OCI-LY7 (cell line): Measurements from ENCODE around the gene BRIP1. TPM values are rescaled to one million over a fixed set of nuclear protein-coding genes. Genes with fewer than 3 reads are reported as not detected.

Experiments used
- BruUV-seq: library from RNA; stranded (reverse); fragments of 400-500 nt; replicated peaks from 2 replicates; lab custom pipeline; 2021; lab: Mats Ljungman, UMichigan
- CTCF ChIA-PET: fragments of 300-600 bp; sonication (Branson Sonifier 250); formaldehyde crosslinking; loops from one replicate; lab custom pipeline; 2022; ENCODE audit warnings: antibody characterized with exemption; ENCODE audit not compliant: unreplicated experiment; lab: Charles Lee
- POLR2A ChIA-PET: fragments of 300-600 bp; sonication (Branson Sonifier 250); formaldehyde crosslinking; loops from one replicate; lab custom pipeline; 2022; ENCODE audit warnings: antibody characterized with exemption; lab: Charles Lee
- DNase-seq: peaks from one replicate; pipeline ENCODE4 v3.0.0-alpha.2; 2015; ENCODE audit warnings: low spot score
- H2AFZ ChIP-seq: fragments of 200-600 bp; sonication (generic), shearing (Covaris generic); 2 replicates; pipeline ENCODE4 v1.6.1; 2014; ENCODE audit warnings: mild to moderate bottlenecking, antibody characterized with exemption, low read length, moderate library complexity
- H3K27ac ChIP-seq: fragments of 200-600 bp; sonication (generic); 2 replicates; pipeline ENCODE4 v1.5.1; 2014; ENCODE audit warnings: mixed run types, low read depth, mild to moderate bottlenecking, moderate library complexity, low read length, inconsistent platforms; ENCODE audit not compliant: poor library complexity, severe bottlenecking
- H3K36me3 ChIP-seq: fragments of 200-600 bp; sonication (generic); 2 replicates; pipeline ENCODE4 v1.6.1; 2014; ENCODE audit warnings: mild to moderate bottlenecking, antibody characterized with exemption, low read length, moderate library complexity, mixed read lengths; ENCODE audit not compliant: insufficient read depth
- H3K4me1 ChIP-seq: fragments of 200-600 bp; sonication (generic); 2 replicates; pipeline ENCODE4 v1.5.1; 2014; ENCODE audit warnings: mild to moderate bottlenecking, low read length; ENCODE audit not compliant: insufficient read depth, poor library complexity, severe bottlenecking
- H3K4me2 ChIP-seq: fragments of 200-600 bp; sonication (generic); 2 replicates; pipeline ENCODE4 v1.6.1; 2014; ENCODE audit warnings: mild to moderate bottlenecking, low read length
- H3K4me3 ChIP-seq: fragments of 200-600 bp; sonication (generic); 2 replicates; pipeline ENCODE4 v1.5.1; 2014; ENCODE audit warnings: mild to moderate bottlenecking, low read depth, low read length; ENCODE audit not compliant: poor library complexity, severe bottlenecking
- H3K79me2 ChIP-seq: fragments of 200-600 bp; sonication (generic); 2 replicates; pipeline ENCODE4 v1.6.1; 2016; ENCODE audit warnings: low read depth, mild to moderate bottlenecking, low read length, moderate library complexity, mixed read lengths; ENCODE audit not compliant: insufficient read depth
- H3K9me2 ChIP-seq: fragments of 200-600 bp; sonication (generic); 2 replicates; pipeline ENCODE4 v1.6.1; 2016; ENCODE audit warnings: mild to moderate bottlenecking, low read length, mixed read lengths; ENCODE audit not compliant: insufficient read depth
- H3K9me3 ChIP-seq: fragments of 200-600 bp; sonication (generic); 2 replicates; pipeline ENCODE4 v1.6.1; 2014; ENCODE audit warnings: mild to moderate bottlenecking, mixed run types, low read length, mixed read lengths
- H4K20me1 ChIP-seq: fragments of 200-600 bp; sonication (generic); 2 replicates; pipeline ENCODE4 v1.6.1; 2014; ENCODE audit warnings: mild to moderate bottlenecking, antibody characterized with exemption, low read length, moderate library complexity, mixed read lengths; ENCODE audit not compliant: insufficient read depth
- EZH2phosphoT487 ChIP-seq: fragments of 200-600 bp; sonication (generic); IDR thresholded peaks from 2 replicates; pipeline ENCODE4 v1.6.1; 2018; ENCODE audit warnings: low read depth, borderline replicate concordance, mild to moderate bottlenecking, mixed run types, antibody characterized with exemption, low read length, moderate library complexity, mixed read lengths
- intact Hi-C: fragments of 100-400 bp; cut with micrococcal nuclease; formaldehyde crosslinking; loops from one replicate; pipeline ENCODE4 v1.10.0; 2022; ENCODE audit not compliant: unreplicated experiment
- total RNA-seq, 2 experiments: library from RNA; depleted of rRNA in 1 of 2; stranded (reverse); fragments of >200 nt in 1 of 2; shearing (Covaris generic) in 1 of 2; gene quantifications; 2 replicates each; pipeline ENCODE4 v1.2.3, GENCODE V29; 2014 to 2022
- TF ChIP-seq, protein P1 (sequence below): fragments of 200-600 bp; sonication (generic); conservative IDR thresholded peaks from 2 replicates; pipeline ENCODE4 v1.5.1; 2014; ENCODE audit warnings: mild to moderate bottlenecking, antibody characterized with exemption, low read length, moderate library complexity, mixed read lengths

The BRIP1 gene
- total RNA-seq, 2 experiments from 2014 or later: 32.5 to 33.8 TPM

DNA sequence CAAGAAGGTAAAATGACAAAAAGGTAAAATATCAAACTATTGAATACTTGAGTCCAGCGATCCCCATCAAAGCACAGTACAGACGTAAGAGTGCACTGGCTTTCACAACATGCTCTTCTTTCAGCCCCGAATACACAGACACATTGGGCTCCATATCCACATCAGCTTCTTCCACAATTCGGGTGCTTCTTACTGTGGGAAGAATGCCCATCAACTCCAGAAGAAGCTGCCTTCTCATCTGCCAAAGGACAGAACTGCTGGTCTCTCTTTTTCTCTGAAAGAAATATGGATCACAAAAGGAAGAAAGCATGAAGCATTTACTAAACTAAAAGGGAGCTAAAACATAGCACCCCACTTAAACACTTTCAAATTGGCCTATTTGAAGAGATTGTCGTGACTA, 44.0 kb upstream of the BRIP1 start:
- no peak for DNase-seq
- no TSS peak for BruUV-seq
- ChIA-PET POLR2A (no interaction called here), CTCF (no interaction called here)
- TF ChIP-seq, protein P1, sequence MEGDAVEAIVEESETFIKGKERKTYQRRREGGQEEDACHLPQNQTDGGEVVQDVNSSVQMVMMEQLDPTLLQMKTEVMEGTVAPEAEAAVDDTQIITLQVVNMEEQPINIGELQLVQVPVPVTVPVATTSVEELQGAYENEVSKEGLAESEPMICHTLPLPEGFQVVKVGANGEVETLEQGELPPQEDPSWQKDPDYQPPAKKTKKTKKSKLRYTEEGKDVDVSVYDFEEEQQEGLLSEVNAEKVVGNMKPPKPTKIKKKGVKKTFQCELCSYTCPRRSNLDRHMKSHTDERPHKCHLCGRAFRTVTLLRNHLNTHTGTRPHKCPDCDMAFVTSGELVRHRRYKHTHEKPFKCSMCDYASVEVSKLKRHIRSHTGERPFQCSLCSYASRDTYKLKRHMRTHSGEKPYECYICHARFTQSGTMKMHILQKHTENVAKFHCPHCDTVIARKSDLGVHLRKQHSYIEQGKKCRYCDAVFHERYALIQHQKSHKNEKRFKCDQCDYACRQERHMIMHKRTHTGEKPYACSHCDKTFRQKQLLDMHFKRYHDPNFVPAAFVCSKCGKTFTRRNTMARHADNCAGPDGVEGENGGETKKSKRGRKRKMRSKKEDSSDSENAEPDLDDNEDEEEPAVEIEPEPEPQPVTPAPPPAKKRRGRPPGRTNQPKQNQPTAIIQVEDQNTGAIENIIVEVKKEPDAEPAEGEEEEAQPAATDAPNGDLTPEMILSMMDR: no peak
- TF ChIP-seq EZH2phosphoT487: no peak
- no peak overlapping the region for H2AFZ ChIP-seq
- no peaks in the 10 kb centered on the region for H3K9me2 ChIP-seq
- H4K20me1 ChIP-seq: no peaks in the 10 kb centered on the region
- peaks cover 84% of the 10 kb centered on the region for H3K36me3 ChIP-seq
- no peaks in the 10 kb centered on the region for H3K79me2 ChIP-seq
- H3K27ac ChIP-seq: no peak overlapping the region
- intact Hi-C loops: no loop called here
- H3K4me1 ChIP-seq: no peaks in the 10 kb centered on the region
- no peak overlapping the region for H3K4me3 ChIP-seq
- H3K4me2 ChIP-seq: no peak overlapping the region
- no peaks in the 10 kb centered on the region for H3K9me3 ChIP-seq

DNA sequence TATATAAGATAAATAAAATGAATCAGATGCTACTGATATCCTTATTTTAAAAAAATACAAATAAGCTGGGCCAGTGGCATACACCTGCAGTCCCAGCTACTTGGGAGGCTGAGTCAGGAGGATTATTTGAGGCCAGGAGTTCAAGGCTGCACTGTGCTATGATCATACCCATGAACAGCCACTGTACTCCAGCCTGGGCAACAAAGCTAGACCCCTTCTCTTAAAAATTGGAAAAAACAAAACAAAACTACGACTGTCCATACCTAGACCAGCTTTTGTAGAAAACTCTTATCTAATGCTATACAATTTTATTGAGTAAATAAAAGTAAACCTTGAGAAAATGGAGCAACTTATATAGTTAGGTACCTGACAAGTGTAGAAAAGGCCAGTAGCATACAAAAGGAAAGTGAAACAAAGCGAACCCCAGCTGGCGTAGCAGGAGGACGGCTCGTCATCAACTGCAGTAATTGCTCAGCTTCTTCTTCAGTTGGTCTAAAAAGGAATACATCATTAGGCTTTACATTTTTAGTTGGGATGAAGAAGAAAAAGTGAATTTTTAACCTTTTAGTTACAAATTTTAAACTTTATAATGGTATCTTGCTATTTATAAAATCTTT, 40.9 kb upstream of the BRIP1 start:
- ChIA-PET POLR2A (interaction anchor here (0.7 to 1.3 kb wide), 3 partner anchors 21 to 1939 kb away, joined by 3 to 6 read pairs (median 3); partner anchors contain the start of gene RNFT1), CTCF (no interaction called here)
- H3K4me3 ChIP-seq: no peak overlapping the region
- DNase-seq: no peak
- H3K4me1 ChIP-seq: no peaks in the 10 kb centered on the region
- no peaks in the 10 kb centered on the region for H3K79me2 ChIP-seq
- H3K9me3 ChIP-seq: no peaks in the 10 kb centered on the region
- intact Hi-C loops: no loop called here
- no TSS peak for BruUV-seq
- peaks cover 82% of the 10 kb centered on the region for H3K36me3 ChIP-seq
- no peak overlapping the region for H3K27ac ChIP-seq
- no peak overlapping the region for H3K4me2 ChIP-seq
- TF ChIP-seq EZH2phosphoT487: no peak
- TF ChIP-seq, protein P1: no peak
- no peak overlapping the region for H2AFZ ChIP-seq
- no peaks in the 10 kb centered on the region for H4K20me1 ChIP-seq
- no peaks in the 10 kb centered on the region for H3K9me2 ChIP-seq

DNA sequence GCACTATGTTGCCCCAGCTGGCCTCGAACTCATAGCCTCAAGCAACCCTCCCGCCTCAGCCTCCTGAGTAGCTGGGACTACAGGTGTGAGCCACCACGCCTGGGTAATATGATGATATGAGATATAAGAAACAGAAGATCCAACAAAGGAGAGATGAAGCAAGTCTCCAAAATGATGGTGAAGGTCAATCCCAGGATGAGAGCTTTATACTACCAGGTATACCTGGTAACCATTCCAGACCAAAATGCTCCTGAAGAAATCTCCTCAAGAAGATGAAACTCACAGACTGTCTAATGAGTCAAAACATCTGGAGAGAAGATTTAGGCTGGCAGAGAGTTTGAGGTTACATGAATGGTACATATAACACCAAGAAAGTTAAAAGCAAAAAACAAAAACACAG, 39.9 kb upstream of the BRIP1 start:
- Histone ChIP-seq H3K9me3 (no peaks in the 10 kb centered on the region), H3K4me1 (no peaks in the 10 kb centered on the region), H3K4me3 (no peak overlapping the region), H3K27ac (no peak overlapping the region), H3K9me2 (no peaks in the 10 kb centered on the region), H4K20me1 (no peaks in the 10 kb centered on the region), H3K36me3 (peaks cover 83% of the 10 kb centered on the region), H2AFZ (no peak overlapping the region), H3K79me2 (no peaks in the 10 kb centered on the region), H3K4me2 (no peak overlapping the region)
- BruUV-seq: no TSS peak
- no peak for DNase-seq
- no peak for TF ChIP-seq EZH2phosphoT487
- TF ChIP-seq, protein P1: no peak
- POLR2A ChIA-PET: interaction anchor here (0.7 to 1.3 kb wide), 6 partner anchors 10 to 87 kb away, joined by 3 to 6 read pairs (median 4); no protein-coding TSS in a partner anchor
- CTCF ChIA-PET: no interaction called here
- intact Hi-C loops: no loop called here
